Measurements from ENCODE around the gene FRMPD1. TPM values are rescaled to one million over a fixed set of nuclear protein-coding genes. Genes with fewer than 3 reads are reported as not detected.

Gene FRMPD1
- total RNA-seq, 2 donors from 2014 or later = not detected

DNA sequence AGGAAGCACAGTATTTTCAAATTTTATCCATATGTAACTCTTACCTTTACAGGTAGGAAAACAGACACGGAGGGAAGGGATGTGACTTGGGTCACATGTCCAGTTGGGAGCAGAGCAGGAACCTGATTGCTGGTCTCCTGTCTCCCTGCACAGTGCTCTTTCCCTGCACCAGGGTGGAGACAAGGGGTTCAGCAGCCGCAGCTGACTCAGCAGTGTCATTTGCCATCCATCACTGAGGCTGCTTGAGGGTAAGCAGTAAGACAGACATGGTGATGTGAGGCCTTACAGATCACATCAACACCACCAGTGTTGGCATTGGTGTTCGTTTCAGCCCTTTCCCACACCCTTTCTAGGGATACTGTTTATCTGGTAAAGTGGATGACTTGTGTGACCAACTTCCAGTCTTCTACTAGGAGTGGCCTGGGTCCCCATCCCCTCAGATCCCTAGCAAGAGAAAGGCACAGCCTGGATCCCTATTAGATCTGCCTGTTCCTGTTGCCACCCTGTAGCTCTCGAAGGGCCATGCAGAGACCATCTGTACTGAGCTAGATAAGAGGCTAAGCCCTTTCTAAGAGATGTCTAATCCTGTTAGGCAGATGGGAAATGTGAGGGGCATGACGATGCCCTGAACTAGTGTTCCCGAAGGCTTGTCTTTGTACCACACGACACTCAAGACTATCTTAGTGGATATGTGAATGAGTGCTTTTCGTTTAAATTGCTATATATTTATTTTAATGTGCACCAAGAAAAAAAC, 29.1 kb downstream of the FRMPD1 start:
- Mint-ChIP-seq H3K4me3 (no peak overlapping the region), H3K36me3 (ENCODE audit: low read depth) (no peaks in the 10 kb centered on the region), H3K9me3 (no peaks in the 10 kb centered on the region), H3K4me1 (no peaks in the 10 kb centered on the region), H3K27ac (no peak overlapping the region), H3K27me3 (peaks cover 40% of the 10 kb centered on the region)
- no peak for ATAC-seq (replicated peaks)

DNA sequence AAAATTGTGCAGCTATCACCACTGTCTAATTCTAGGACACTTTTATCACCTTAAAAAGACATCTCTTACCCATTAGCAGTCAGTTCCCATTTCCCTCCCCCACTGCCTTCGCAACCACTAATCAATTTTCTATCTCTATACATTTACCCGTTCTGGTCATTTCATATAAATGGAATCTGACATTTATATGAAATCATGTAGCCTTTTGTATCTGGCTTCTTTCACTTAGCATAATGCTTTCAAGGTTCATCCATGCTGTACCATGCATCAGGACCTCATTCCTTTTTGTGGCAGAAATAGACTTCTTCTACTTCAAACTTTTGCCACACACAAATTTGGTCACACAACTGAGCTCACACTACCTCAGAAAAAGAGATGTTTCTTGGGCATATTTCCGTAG, 32.2 kb downstream of the FRMPD1 start:
- H3K36me3 Mint-ChIP-seq (ENCODE audit: low read depth) = no peaks in the 10 kb centered on the region
- ATAC-seq (replicated peaks) = no peak
- H3K4me1 Mint-ChIP-seq = no peaks in the 10 kb centered on the region
- H3K4me3 Mint-ChIP-seq = no peak overlapping the region
- no peaks in the 10 kb centered on the region for H3K9me3 Mint-ChIP-seq
- peak overlapping the region; percentile 15 for H3K27ac Mint-ChIP-seq
- H3K27me3 Mint-ChIP-seq = peaks cover 38% of the 10 kb centered on the region

DNA sequence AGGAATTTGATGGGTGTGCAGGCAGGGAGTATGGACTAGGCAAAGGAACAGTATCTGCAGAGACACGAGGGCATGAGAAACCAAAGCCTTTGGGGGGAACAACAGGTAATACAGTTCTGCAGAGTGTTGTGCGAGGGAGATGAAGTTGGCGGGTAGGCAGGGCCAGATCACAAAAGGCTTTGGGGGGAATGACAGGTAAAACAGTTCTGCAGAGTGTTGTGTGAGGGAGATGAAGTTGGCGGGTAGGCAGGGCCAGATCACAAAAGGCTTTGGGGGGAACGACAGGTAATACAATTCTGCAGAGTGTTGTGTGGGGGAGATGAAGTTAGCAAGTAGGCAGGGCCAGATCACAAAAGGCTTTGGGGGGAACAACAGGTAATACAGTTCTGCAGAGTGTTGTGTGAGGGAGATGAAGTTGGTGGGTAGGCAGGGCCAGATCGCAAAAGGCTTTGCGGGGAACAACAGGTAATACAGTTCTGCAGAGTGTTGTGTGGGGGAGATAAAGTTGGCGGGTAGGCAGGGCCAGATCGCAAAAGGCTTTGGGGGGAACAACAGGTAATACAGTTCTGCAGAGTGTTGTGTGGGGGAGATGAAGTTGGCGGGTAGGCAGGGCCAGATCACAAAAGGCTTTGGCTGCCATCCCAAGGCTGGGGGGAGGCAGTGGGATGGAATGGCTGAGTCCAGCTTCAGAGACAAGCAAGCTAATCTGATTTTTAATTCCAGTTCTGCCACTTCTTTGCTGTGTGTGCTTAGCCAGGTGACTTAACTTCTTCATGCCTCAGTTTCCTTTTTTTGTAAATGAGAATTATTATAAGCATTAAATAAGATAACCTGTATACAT, 33.0 kb downstream of the FRMPD1 start:
- Mint-ChIP-seq H3K27ac (peak overlapping the region; percentile 15), H3K9me3 (no peaks in the 10 kb centered on the region), H3K27me3 (peaks cover 38% of the 10 kb centered on the region), H3K4me1 (no peaks in the 10 kb centered on the region), H3K4me3 (no peak overlapping the region), H3K36me3 (ENCODE audit: low read depth) (no peaks in the 10 kb centered on the region)
- ATAC-seq (replicated peaks) = no peak

DNA sequence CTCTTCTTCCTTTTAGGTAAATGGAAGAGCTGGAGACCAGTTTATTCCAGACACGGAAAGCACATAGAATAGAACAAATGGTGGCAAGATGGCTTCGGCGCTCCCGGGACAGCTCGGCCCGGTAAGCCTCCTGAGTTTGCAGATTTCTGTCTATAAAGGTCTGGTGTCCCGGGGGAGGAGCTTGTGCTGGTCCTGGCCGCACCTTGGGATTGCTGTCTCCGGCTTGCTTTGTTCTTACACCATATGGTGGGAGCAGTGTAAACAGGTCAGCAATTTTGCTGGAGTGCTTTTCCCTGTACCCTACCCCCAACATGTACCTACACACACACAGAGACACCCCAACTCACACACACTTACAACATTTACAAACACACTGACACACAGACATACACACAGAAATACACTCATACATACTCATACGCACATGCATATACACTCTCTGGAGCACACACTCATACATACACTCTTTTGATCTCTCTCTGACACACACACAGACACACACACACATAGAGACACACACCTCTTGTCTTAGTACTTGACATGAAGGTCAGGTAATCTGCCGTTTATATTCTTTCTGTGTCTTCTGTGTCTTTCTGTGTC, 42.0 kb downstream of the FRMPD1 start:
- Mint-ChIP-seq H3K27me3 (peaks cover 45% of the 10 kb centered on the region), H3K36me3 (ENCODE audit: low read depth) (no peaks in the 10 kb centered on the region), H3K9me3 (no peaks in the 10 kb centered on the region), H3K27ac (no peak overlapping the region), H3K4me3 (no peak overlapping the region), H3K4me1 (peaks cover 3% of the 10 kb centered on the region)
- no peak for ATAC-seq (replicated peaks)

DNA sequence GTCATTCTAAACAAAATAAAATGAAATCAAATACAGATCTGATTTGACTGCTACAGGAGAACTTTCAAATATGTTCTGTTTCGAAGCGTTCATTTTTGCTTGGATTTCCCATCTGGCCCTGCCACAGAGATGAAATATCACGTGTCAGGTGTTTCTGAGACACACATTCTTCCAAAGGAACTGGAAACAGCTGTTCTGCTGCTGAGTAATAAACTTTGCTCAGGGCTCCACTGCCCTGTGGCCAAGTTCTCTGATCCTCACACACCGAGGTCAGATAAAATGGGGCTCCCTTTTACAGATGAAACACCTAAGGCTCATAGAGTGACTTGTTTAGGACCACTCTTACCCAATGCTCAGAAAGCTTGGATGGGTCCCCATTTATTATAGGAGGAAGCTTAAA, 42.5 kb downstream of the FRMPD1 start:
- no peak overlapping the region for H3K4me3 Mint-ChIP-seq

DNA sequence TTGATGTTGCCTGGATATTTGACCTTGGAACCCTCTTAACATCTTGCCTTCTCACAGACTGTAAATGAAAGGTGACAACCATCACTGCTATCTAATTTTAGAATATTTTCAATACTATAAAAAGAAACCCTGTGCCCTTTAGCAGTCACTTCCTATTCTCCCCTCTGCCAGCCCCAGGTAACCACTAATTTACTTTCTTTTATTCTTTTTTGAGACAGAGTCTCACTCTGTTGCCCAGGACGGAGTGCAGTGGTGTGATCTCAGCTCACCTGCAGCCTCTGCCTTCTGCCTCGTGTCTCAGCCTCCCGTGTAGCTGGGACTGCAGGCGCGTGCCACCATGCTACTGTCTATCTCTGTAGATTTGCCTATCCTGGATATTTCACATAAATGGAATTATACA, 43.6 kb downstream of the FRMPD1 start:
- Mint-ChIP-seq H3K36me3 (ENCODE audit: low read depth) (no peaks in the 10 kb centered on the region), H3K27me3 (peaks cover 42% of the 10 kb centered on the region), H3K4me3 (no peak overlapping the region), H3K4me1 (peaks cover 3% of the 10 kb centered on the region), H3K9me3 (no peaks in the 10 kb centered on the region), H3K27ac (no peak overlapping the region)
- ATAC-seq (replicated peaks) = no peak

More for the DNA sequence above, 42.5 kb downstream of the FRMPD1 start:
- Mint-ChIP-seq H3K27ac (no peak overlapping the region), H3K27me3 (peaks cover 45% of the 10 kb centered on the region), H3K9me3 (no peaks in the 10 kb centered on the region), H3K4me1 (peaks cover 3% of the 10 kb centered on the region), H3K36me3 (ENCODE audit: low read depth) (no peaks in the 10 kb centered on the region)
- no peak for ATAC-seq (replicated peaks)

DNA sequence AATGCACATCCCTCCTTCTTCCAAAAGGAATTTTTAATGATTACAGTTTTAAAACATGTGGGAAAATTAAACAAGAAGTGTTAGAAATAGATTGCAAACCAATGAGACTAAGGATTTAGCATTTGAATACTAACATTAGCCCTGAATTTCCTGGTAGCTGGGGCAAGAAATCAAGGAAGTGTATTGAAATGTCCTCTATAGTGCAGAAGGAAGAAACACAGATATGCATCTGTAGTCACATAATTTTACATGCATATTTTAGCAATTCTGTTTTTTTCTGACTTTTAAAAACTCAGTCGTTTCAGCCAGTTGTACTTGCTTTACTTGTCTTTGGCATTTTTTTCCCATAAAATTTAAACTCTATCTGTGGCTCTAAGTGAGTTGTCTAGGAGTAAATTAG, 45.8 kb downstream of the FRMPD1 start:
- H3K27ac Mint-ChIP-seq = no peak overlapping the region
- H3K36me3 Mint-ChIP-seq (ENCODE audit: low read depth) = no peaks in the 10 kb centered on the region
- no peak for ATAC-seq (replicated peaks)
- peaks cover 3% of the 10 kb centered on the region for H3K4me1 Mint-ChIP-seq
- no peaks in the 10 kb centered on the region for H3K9me3 Mint-ChIP-seq
- H3K4me3 Mint-ChIP-seq = no peak overlapping the region
- peaks cover 38% of the 10 kb centered on the region for H3K27me3 Mint-ChIP-seq

DNA sequence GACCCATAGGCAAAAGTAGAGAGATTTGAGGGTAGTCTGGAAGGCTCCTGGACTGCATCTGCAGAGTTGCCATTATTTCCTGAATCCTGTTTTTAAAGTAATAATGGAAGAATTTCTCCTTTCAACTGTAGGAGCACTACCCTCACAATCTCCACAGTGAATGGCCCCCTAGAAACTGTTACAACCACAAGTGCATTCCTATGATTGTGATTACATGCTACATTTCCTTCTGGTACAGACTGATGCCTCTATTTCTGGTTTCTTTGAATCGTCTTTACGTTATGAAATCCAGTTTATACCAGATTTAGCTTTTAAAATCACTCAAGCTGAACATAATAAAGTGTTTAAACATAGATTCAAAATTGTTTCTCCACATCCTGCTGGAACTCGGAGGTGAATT, 49.4 kb downstream of the FRMPD1 start:
- H3K9me3 Mint-ChIP-seq = no peaks in the 10 kb centered on the region
- ATAC-seq (replicated peaks) = no peak
- no peak overlapping the region for H3K27ac Mint-ChIP-seq
- H3K4me1 Mint-ChIP-seq = peaks cover 3% of the 10 kb centered on the region
- H3K36me3 Mint-ChIP-seq (ENCODE audit: low read depth) = no peaks in the 10 kb centered on the region
- H3K27me3 Mint-ChIP-seq = peaks cover 17% of the 10 kb centered on the region
- no peak overlapping the region for H3K4me3 Mint-ChIP-seq

DNA sequence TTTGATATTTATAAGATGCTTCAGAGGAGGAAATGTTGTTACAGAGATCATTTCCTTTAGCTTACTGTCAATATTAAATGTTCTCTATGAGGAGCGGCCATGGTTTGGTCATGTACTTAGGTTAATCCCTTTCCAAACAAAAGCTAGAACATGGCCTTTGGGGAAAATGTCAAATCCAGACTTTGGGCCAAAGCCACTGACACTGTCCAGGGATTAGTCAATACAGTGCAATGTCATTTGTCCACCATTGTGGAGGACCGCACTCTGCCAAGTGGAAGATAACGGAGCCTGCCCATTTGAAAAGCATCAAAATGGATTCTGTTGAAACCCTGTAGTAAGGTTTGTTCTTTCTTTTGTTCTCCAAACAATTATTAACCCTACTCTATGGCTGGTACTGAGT, 50.1 kb downstream of the FRMPD1 start:
- Mint-ChIP-seq H3K4me1 (no peaks in the 10 kb centered on the region), H3K27ac (no peak overlapping the region), H3K36me3 (ENCODE audit: low read depth) (no peaks in the 10 kb centered on the region), H3K4me3 (no peak overlapping the region), H3K9me3 (no peaks in the 10 kb centered on the region), H3K27me3 (peaks cover 10% of the 10 kb centered on the region)
- ATAC-seq (replicated peaks) = no peak

DNA sequence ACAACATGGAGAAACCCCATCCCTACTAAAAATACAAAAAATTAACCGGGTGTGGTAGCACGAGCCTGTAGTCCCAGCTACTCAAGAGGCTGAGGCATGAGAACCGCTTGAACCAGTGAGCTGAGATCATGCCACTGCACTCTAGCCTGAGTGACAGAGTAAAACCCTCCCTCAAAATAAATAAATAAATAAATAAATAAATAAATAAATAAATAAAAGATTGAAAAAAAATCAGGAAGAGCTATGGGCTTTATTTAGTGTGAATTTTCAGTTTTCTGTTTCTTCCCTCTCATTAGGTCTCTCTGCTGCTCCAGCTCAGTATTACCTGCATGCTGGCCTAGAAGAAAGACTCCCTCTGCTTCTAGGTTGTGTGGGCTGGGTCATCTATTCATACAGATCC, 55.0 kb downstream of the FRMPD1 start:
- Mint-ChIP-seq H3K4me1 (peaks cover 3% of the 10 kb centered on the region), H3K27me3 (peaks cover 35% of the 10 kb centered on the region), H3K4me3 (no peak overlapping the region), H3K27ac (no peak overlapping the region), H3K9me3 (no peaks in the 10 kb centered on the region), H3K36me3 (ENCODE audit: low read depth) (no peaks in the 10 kb centered on the region)
- peak; percentile 9 for ATAC-seq (replicated peaks)

DNA sequence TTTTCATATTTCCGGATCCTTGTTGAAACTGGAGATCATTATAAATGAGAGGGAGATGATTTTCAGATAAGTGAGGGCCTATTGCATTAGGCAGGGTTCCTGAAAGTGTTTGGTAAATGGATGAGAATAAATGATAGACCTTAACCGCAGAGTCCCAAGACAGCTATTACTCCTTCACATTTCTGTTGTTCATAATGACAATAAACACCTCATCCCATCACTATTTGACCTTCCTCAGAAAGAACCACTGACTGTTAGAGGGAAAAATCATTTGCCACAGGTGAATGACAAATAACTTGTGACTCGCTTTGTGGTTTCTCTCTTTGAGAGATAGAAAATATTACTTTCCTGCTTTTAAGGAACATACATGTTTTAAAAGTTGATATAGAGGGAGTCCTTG, 55.5 kb downstream of the FRMPD1 start:
- Mint-ChIP-seq H3K9me3 (no peaks in the 10 kb centered on the region), H3K27me3 (peaks cover 33% of the 10 kb centered on the region), H3K4me3 (no peak overlapping the region), H3K4me1 (peaks cover 3% of the 10 kb centered on the region), H3K27ac (no peak overlapping the region), H3K36me3 (ENCODE audit: low read depth) (no peaks in the 10 kb centered on the region)
- ATAC-seq (replicated peaks) = peak; percentile 73

DNA sequence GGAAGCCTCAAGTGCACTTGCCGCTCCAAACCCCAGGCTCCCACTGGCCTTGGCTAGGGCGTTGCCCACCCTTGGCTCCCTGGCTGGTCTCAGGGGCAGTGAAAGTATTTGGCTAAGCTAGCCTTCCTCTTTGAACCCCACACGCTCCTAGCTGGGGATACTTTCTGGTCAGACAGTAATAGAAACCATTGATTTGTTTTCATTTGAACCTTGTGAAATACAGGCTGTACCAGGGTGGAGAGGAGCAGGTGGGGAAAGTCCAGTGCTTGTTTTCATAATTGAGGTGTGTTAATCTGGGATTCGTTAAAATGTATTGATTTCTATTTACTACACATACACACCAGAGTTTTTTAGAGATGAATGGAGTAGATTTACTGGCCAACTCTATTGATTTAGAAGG, 57.0 kb downstream of the FRMPD1 start:
- Mint-ChIP-seq H3K4me3 (no peak overlapping the region), H3K4me1 (peaks cover 3% of the 10 kb centered on the region), H3K27ac (no peak overlapping the region), H3K27me3 (peaks cover 35% of the 10 kb centered on the region), H3K36me3 (ENCODE audit: low read depth) (no peaks in the 10 kb centered on the region), H3K9me3 (no peaks in the 10 kb centered on the region)
- ATAC-seq (replicated peaks) = no peak

DNA sequence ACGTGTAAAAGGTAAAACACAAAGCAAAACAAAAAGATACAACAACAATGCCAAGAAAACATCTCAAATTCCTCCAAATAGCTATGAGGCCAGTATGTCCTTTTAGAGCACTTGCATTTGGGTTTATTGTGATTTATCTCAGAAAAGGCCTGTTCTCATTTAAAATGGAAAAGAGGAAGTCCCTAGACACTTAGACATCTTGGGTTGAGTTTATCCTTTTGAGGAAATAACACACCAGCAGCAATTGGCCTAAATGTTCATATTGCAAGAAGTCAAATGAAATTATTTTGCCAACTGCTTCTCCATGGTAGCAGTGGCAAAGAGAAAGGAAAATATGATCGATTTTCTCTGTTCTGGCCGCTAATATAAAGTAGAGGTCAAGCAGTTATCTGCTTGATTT, 59.3 kb downstream of the FRMPD1 start:
- no peak for ATAC-seq (replicated peaks)
- H3K36me3 Mint-ChIP-seq (ENCODE audit: low read depth) = no peaks in the 10 kb centered on the region
- peaks cover 32% of the 10 kb centered on the region for H3K27me3 Mint-ChIP-seq
- no peak overlapping the region for H3K27ac Mint-ChIP-seq
- no peak overlapping the region for H3K4me3 Mint-ChIP-seq
- peaks cover 3% of the 10 kb centered on the region for H3K4me1 Mint-ChIP-seq
- H3K9me3 Mint-ChIP-seq = no peaks in the 10 kb centered on the region

DNA sequence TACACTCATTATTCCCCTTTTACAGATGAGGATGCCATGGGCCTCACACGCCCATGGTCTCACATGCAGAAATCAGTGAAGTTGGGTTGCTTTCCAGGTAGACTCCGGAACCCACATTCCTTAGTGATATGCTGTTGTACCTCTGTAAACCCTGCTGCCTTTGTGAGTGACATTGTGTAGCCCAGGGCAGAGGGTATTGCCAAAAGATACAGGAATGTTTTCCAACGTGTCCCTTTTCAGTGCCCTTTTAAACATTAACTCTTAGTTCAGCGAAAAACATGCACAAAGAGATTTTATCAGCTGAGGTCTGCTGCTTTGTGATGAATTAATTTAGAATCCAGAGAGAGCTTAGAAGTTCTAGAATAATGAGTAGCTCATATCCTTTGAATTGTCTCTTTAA, 64.5 kb downstream of the FRMPD1 start:
- H3K27ac Mint-ChIP-seq = no peak overlapping the region
- no peaks in the 10 kb centered on the region for H3K36me3 Mint-ChIP-seq (ENCODE audit: low read depth)
- H3K27me3 Mint-ChIP-seq = peaks cover 16% of the 10 kb centered on the region
- no peak overlapping the region for H3K4me3 Mint-ChIP-seq
- H3K4me1 Mint-ChIP-seq = no peaks in the 10 kb centered on the region
- no peaks in the 10 kb centered on the region for H3K9me3 Mint-ChIP-seq
- ATAC-seq (replicated peaks) = no peak

DNA sequence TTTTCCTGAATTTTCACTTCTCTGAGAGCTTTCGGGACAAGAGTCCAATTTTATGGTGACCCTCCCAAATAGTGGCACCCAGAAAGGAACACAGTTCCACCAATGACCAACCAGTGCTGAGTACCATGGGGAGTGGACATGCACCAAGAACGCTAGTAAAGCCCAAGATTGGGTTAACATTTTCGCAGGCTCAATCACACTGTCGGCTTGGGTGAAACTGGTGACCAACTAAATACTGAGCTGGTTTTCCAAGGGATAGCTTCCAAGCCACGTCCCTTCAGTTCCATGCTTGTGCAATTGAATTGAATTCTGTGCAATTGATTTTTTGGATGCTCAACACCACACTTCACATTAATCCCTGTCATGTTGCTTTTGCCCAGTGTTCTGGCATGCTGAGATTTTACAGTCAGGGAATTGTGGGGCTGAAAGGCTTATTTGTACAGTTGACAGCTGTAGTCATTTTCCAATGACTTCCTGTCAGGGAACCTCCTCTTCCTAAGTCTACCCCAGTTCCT, 65.3 kb downstream of the FRMPD1 start:
- H3K36me3 Mint-ChIP-seq (ENCODE audit: low read depth) = no peaks in the 10 kb centered on the region
- no peak for ATAC-seq (replicated peaks)

More for the DNA sequence above, 65.3 kb downstream of the FRMPD1 start:
- Mint-ChIP-seq H3K9me3 (no peaks in the 10 kb centered on the region), H3K4me3 (no peak overlapping the region), H3K27me3 (peaks cover 16% of the 10 kb centered on the region), H3K4me1 (no peaks in the 10 kb centered on the region), H3K27ac (no peak overlapping the region)
